Femur (tissue), 1 donor: ENCODE measurements around the gene AANAT.

ENCODE experiments used
- DNase-seq: peaks from one replicate; pipeline ENCODE4 v3.0.0-alpha.2; 2017

Gene AANAT

DNA sequence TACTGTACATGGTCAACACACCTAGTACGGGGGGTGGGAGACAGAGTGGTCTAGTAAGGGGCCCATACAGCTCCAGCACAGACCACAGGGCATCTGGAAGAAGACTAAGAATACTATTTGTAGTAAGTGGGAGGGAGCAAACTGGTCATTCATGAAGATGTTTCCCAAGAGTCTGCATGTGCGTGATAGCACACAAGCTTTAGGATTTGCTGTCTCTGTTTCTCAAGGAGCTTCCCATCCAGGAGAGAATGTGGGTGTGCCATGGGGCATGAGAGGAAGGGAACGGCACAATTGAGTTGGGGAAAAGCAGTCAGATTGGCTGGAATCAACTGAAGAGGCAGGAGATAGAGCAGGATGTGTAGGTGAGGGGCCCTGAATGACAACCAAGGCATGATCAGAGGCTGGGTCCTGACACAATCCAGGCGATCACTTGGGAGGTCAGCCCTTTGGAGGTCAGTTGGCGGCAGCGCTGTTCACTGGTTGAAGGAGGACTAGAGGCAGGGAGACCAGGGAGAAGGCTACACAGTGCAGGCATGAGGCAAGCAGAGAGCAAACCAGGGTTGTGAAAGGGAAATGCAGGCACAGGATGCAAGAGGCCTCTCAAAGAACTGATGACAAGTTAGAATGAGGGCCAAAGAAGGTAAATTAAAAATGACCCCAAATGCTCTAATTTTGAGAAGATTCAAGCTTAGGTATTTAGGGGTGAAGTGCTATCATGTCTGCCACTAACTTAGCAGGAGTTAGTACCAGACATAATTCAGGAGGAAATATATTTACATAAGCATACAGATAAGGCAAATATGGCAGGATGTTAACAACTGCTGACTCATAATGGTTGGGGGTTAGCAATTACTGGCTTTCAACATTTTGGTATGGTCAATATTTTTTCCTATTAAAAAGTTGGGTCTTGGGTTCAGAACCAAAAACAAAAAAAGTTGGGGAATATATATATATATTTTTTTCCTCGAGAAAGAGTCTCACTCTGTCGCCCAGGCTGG lies 24.8 kb upstream of the AANAT start:
- no peak for DNase-seq

DNA sequence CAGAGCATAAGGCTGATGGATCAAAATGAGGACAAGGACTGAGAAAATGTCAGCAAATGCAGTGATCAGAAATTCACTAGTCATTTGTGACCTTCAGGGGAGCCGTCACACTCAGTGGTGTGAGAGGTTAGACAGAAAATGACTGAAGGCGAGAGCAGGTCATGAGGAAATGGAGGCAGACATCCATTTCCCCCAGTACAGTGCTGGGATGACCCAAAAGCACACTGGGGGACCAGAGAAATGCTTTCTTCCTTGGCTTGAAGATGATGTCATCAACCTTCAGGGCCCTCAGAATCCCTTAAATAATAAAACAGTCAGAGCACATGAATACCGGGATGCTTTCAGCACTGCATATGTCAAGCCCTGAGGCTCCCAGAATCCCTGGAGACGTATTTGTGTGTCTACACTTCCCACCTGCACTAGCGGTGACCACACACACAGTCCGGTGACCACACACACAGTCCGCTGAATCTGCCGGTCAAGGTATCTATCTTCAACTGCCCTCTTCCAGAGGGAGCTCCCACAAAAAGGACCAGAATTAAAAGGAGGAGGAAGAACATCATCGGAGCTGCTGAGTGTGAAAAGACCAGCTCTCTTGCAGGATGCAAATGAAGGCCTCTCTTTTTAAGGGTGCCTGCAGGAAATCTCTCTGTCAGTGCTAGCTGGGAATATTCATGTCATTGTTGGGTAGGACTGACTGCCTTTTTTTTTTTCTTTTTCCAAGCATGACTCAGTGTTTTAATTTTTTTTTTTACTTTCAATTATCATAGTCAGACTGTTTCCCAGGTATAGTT lies 22.7 kb upstream of the AANAT start:
- DNase-seq, result no peak

DNA sequence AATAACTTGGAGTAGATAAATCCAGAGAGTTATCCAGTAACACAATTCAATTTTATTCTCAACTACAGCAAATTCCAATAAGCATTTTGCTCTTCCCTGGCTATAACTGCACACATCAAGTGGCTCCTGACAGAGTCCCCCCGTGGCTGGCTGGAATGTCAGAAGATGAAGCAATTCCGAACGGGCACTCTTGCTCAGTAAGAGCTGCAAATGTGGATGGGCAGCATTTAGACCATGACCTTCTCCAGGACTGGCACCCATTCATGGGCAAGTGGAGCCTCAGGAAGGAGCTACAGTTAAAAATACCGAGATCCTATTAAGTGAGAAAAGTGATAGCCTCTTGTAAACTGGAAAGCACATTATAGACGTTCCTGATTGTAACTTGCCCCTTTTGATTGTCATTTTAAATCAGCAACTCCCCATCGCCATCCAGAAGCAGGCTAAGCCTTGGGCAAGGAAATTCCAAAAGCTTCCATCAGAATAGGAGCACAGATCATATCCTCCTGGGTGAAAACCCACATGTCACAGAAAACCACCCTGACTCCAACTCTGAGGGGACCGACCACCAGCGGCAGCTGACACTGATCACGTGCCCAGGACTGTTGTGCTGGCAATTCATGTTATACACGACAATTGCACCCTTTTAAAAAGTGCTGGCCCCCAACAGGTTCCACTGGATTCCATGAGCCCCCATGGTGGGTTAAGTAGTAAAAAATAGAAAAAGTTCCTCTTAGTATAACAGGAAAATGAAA lies 21.5 kb upstream of the AANAT start:
- no peak for DNase-seq

GRCh38 chr17:76446449-76447231 lies 20.8 kb upstream of the AANAT start:
- DNase-seq, result no peak

- DNase-seq, result no peak
These were observed 19.3 kb upstream of the AANAT start for GRCh38 chr17:76447931-76448652.

- no peak for DNase-seq
These were observed 18.3 kb upstream of the AANAT start for GRCh38 chr17:76449126-76449525.

- no peak for DNase-seq
These were observed 15.9 kb upstream of the AANAT start for GRCh38 chr17:76451506-76451905.

DNA sequence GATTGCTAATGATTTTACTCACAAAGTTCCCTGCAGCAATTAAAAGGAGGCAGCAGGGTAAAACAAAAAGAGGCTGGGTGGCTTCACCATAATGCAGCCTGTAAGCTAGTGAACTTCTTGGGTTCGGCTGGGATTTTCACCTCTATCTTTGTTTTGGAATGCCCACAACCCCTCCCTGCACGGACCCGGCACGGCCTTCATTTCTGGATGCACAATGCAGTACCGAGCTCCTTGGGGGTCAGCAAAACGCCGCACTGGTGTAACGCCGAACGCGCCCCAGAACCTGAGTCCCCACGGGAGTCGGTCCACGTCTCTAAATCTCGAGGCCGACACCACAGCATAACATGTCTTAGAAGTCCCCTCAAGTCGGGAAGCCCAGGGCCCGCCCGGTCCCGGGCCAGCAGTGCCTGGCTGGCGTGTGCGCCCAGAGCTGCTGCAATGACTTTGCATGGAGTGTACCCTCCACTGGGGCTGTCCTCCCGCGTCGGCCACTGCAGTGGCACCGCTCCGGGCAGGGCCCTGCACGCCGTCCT lies 15.2 kb upstream of the AANAT start:
- no peak for DNase-seq

GRCh38 chr17:76452660-76453430 lies 14.6 kb upstream of the AANAT start, which contains the start of gene UBE2O:
TSS of gene UBE2O (minus strand) at chr17:76453152. CDS start at chr17:76453141, 11 bp downstream.
- peak; percentile 92 for DNase-seq

DNA sequence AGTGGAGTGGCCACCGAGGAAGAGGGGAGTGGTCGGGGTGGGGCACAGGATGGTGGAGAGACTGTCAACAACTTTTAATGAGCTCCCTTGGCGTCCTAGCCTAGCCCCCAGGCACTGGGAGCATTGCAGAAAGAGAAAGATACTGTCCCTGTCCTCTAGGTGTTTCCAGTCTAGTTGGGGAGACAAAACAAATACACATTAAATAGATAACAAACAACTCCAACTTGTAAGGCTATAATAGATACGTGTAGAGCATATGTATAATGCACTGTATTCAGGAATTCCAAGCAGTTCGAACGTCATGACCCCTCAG lies 14.0 kb upstream of the AANAT start:
- no peak for DNase-seq

DNA sequence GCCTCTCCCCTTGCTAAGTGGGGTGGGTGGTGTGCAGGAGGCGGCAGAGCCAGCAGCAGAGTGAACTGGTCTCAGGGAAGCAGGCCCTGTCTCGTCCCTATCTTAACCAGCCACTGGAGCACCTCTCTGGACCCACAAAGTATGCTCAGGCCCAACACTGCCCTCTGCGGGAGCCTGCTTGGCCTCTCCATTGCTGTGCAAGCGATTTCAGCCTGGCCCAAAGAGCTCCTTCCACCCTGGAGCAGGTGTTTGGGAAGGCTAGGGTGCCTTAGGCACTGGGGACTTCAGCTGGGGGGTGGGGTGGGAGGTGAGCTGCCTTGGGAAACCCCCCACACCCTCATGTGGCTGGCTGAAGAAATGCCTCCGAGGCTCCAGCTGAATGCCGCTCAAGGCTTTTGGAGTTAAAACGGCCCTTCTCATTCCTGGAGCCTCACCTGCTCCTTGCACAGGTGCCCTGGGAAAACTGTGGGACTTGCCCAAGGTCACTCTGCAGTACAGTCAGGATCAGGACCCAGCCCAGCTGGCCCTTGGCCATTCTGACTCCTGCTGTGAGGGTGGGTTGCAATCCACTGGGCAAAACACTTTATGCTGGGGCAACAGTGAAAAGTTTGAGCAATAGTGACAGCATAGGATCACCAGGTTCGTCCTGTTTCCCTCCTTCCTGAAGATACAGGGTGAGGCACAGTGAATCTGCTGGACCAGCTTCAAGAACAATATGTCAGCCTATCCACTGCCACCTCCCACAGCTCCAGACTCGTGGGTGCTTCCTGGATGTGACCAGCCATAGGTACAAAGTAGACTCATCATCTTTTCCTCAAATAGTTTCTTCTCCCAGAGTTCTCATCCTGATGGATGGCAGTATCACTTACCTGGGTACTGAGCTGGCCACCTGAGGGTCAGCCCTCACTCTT lies 8.6 kb upstream of the AANAT start:
- DNase-seq, result peak; percentile 48

DNA sequence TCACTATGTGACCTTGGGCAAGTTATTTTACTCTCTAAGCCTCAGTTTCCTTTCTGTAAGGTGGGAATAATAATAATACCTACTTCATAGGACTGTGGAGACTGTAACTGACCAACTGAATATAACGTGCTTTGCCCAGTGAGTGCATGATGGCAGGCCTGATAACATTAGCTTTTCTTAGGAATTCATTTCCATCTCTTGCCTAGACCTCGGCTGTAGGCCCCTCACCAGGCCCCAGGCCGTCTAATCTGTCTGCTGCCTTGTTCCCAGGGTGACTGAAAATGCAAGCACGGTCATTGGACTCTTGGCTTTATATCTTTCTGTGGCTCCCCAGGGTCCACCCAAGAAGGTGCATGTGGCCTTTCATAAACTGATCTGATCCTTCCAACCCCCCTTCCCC lies 7.7 kb upstream of the AANAT start:
- no peak for DNase-seq

GRCh38 chr17:76461765-76462555 lies 5.4 kb upstream of the AANAT start:
- DNase-seq, result no peak

- no peak for DNase-seq
These were observed 4.7 kb upstream of the AANAT start for GRCh38 chr17:76462556-76463290.

DNA sequence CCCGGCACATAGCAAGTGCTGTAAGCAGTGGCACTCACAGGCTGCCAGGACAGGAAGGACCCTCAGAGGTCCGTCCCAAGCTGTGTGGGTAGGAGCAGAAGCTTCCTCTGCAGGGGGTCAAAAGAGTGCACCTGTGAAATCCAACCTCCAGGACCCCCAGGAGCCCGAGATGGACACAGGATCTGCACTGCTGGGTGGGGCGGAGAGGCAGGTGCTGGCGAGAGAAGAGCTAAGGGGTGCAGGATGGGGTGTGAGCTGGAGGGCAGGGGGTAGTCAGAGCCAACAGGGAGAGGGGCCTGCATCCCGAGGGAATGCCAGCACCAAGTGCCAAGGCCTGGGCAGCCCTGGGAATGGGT lies 650 bp upstream of the AANAT start:
- no peak for DNase-seq

DNA sequence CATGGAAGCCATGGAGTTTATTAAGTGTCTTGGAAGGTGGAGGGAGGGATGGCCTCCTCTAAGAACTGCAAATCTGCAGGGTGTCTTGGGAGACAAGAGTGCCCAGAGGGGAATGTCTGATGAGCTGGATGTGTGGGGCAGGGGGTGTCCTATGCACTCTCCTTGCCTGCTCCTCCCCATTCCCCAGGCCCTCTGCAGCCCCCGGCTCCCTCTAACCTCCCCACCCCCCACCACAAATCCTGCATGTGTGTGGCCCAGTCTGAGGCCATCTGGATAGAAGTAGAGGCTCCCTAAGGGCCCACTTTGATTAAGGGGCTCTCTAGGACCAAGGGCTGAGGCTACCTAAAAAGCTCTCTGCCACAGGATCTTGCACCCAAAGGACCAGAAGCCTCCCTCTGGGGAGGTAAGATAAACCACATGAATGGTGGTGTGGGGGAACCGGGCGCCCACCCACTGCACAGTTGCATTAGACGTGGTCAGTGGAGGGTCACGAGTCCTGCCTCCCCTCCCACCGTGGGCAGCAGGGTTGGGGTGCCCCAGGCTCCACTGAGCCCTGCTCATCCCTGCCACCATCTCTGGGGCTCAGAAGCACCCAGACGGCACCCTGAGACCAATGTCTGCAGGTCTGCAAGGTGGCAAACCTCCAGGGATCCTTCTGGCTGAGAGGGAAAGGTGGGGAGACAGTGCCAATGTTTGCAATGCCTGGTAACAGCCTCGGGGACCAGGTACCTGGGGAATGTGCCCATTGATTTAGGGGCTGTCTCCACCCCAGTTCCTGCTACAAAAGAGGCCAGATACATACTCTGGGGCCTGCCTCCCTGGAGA lies 618 bp downstream of the AANAT start:
- DNase-seq, result no peak

- DNase-seq, result no peak
These were observed 1.2 kb downstream of the AANAT start for GRCh38 chr17:76468634-76469010.
